AG20443 (cell line): ENCODE measurements around the gene TRIO.
"Not testable (repeated sequence)": the region's sequence is repeated elsewhere in the genome, so short reads cannot be mapped to it uniquely, and the experiment has no call there.

ENCODE experiments used
- DNase-seq: peaks from one replicate; pipeline ENCODE4 v3.0.0; 2012; ENCODE audit warnings: low spot score, mixed read lengths

Gene TRIO

DNA sequence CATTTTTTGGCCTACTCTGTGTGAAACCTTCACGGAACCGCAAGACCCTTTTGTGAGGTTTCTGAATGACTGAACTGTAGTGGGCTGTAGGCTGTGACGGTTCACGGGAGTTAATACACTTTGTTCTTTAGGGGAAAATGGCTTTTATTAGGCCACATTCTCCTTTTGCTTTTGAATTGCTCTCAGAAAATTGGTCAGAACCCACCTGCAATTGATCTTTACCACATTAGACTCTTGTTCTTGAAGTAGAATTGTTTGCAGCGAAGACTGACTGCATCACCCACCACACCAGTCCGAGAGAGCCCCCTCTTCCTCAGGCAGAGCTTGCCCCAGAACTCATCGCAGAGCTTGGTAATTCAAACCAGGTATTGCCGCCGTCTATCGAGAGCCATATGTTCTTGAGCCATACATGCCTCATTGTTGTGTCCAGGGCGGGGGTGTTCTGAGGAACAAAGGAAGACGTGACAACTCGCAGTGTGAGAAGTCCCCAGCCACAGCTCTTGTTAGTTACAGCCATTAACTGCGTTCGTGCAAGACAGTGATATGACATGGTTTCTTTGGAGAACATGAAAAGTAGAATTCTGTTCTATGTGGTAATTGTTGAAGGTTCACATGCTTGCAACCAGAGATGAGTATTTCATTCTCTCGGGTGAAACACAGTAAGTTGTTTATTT is 272.0 kb downstream of the TRIO start:
- no peak for DNase-seq

DNA sequence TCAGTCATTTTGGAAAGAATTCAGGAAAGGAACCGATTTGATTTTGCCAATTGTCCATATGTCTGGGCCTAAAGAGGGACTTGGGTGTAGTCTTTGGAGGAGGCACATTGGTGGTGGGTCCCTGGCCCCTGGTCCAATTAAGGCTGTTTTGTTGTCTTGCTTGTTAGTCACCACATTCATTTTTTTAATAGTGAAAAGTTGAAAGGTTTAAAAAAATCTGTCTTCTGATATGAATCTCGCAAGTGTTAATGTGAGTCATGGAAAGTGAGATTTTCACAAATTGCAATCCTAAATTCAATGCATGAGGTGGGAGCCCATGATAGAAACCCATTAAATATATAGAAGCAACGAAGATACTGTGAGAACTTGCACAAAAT is 272.5 kb downstream of the TRIO start:
- no peak for DNase-seq

DNA sequence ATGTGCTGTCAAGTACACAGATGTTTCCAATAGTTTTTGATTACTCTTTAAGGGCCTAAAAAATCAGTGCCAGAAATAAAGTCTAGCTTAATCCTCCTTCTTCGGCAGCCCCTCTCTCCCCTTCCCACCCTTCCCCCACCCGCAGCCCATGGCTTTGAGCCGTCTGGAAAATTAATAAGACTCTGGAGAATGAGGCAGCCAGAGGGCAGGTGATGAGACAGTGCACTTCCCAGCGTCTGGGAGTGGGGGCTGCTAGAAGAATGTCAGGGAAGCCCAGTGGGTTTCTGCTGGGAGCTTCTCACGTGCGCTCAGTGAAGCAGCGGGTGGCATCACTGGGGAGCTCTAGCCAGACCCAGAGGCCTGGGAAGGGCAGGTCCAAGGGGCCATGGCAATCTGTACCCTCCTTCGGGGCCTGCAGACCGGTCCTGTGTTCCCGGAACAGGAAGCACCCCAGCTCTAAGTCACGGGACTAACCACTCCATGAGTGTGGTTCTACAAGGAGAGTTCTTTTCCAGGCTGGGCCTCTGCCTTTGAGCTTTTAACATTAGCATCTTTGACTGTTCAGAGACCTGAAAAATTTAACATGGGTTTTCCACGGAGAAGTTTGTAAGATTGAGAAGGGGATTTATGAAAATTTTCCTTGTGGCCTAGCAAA is 273.6 kb downstream of the TRIO start:
- no peak for DNase-seq

DNA sequence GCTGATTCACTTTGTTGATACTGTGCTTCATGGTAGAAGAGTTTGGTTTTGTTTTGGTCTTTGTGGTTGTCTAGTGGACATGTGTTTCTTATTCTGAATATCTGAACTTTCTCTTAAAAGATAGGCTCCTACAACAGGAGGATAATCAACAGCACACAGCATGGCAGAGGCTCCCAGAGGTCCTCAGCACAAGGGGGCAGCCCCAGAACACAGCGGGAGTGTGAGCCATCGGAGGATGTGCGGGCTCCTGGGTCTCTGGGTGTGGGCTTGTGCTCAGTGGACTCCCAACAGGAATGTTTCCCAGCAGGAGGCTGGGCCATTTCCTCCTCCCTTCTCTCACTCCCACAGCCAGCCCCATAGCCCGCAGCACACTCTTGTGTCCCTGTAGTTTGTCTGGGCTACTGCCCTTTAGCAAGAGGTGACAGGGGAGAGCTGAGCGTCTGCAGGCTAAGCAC is 274.2 kb downstream of the TRIO start:
- DNase-seq, result peak; percentile 60

DNA sequence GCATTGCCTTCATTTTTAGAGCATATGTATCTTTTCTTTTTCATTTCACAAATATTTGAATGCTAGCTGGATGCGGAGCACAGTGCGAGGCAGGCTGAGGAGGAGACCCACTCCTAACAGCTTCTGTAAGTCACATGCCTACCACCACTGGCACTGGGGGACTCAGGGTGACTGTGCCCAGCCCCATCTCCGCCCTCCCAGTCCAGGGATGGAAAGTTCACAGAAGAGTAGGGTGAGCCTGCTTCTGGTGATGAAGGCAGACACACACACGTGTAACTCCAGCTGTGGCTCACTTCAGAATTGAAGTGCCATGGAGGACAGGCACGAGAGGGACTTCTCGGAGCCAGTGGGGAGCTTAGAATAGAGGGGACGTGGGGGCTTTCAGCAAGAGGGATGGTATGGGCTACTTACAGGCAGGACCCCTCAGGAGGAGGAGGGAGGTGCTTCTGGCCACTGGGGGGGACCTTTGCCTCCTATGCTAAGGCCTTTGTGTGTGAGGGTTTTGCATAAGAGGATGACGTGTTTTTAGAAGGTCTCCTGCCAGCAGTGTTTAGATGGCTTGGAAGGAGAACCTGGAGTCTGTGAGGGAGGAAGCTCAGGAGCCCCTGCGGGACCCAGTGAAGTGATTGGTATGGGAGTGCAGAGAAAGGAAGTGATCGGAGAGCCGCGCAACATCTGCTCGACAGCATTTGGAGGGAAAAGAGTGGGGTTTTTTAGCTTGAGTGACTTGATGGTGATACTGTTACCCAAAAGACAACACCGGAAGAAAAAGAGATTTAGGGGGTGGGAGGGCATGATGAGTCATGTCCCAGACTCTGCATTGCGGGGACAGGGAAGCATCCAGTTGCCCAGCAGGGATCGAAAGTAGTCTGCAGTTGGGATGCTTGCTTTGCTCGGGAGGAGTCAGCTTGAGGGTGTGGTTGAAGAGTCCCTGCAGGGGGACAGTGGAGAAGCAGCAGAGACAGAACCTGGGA is 274.9 kb downstream of the TRIO start:
- DNase-seq, result no peak

DNA sequence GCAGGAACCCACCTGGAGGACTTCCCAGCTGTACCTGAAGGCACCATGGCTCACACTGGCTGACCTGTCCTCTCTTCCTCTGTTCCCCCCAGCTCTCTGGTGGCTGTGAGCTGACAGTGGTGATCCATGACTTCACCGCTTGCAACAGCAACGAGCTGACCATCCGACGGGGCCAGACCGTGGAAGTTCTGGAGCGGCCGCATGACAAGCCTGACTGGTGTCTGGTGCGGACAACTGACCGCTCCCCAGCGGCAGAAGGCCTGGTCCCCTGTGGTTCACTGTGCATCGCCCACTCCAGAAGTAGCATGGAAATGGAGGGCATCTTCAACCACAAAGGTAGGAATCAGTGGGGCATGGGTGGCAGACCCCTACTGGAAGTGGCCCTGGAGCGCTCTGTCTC is 276.5 kb downstream of the TRIO start:
- no peak for DNase-seq

DNA sequence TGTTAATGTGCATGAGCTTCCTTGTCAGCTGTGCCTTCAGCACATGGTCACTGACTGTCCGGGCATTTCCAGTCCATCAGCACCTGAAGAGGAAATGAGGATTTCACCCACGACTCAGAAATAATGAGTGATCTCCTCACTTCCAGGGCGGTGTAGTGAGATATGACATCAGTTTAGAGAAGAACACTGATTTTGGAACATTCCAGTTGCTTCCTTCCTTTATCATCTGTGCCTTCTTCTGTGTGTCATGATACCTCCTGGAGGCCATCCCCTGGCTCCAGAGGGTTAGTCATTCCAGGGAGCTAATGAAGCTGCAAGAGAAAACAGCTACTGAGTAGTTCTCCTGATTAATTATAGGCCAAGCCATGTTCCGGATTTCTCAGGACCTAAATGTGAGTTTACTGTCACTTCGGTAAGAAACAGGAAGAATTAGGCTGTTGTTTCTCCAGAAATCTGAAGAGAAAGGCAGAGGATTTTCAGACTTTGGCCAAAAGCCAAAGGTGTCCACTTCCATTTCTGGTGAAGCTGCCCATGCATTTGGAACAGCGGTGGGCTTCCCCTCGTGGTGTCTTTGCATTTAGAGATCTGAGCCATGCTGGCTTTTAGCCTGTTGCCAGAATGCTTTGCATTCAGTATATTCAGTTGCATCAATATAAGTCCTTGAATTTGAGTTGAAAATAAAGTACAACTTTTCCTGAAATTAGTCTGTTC is 277.1 kb downstream of the TRIO start:
- DNase-seq, result peak; percentile 40

DNA sequence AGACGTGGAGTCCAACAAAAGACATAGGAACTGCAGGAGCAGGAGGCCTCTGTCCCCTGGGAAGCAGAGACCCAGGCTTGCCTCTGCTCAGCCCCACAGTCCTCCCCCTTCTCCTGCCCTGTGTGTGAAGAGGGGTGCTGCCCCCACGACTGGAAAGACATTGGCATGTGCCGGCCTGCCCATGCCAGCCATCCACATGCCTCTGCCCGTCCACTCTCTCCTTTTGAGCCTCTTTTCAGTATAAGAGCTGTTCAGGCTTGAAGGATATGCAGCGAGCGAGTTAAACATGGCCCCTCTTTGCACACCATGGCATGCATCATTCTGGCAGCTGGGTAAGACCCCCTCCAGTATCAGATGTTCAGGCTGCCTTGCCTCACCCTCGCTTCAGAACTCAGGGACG is 278.7 kb downstream of the TRIO start:
- no peak for DNase-seq

DNA sequence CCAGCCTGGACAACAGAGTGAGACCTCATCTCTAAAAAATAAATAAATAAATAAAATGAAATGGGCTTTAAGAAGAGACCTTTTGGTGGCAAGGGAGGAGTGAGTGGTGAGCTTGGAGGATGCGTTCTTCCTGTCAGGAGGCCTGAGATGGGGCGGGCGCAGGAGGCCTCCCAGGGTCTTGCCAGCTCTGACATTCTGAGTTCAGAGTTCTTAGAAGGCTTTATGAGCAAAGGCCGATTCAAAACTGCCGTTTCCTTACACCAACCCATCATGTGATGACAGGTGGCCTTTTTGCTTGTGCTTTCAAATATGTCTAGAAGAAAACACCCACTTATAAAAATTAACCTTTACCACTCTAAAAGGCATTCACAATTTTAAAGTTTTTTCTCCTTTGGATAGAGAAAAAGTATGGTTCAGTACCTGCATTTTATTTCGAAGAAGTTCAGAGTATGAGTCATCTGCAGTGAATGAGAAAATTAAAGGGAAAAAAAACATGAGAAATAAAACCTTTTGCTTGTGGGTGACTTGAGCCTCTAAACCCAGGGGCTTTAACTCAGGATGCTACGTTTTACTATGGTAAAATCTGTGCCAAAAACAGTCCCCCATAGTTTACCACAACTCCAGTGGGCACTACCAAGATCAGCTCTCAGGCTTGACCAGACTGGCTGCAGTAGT is 281.0 kb downstream of the TRIO start:
- no peak for DNase-seq

DNA sequence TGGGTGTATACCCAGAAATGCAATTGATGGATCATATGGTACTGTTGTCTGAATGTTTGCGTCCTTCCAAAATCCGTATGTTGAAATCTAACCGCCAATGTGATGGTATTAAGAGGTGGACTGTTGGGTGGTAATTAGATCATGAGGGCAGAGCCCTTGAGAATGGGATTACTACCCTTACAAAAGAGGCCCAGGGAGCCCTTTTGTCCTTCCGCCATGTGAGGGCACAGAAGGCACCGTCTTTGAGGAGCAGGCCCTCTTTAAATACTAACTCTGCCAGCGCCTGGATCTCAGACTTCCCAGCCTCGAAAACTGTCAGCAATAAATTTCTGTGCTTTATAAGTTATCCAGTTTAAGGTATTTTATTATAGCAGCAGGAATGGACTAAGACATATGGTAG is 282.4 kb downstream of the TRIO start:
- DNase-seq, result no peak

DNA sequence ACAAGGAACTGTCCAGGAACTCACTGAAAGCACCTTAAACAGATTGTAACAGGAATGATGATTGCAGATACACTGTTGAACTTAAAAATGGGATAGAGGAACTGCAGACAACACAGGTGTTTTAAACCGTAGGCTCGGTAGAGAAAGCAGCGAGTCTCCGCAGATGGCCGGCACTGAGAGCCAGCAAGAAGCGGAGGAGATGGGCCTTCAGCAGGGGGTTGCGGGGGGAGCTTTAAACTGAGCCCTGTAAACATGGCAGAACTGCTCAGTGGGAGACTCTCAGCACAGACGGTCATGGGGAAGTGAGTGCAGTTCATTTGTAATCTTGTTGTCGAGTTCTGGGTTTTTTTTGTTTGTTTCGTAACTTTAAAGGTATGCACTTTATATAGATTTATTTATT is 283.4 kb downstream of the TRIO start:
- no peak for DNase-seq

DNA sequence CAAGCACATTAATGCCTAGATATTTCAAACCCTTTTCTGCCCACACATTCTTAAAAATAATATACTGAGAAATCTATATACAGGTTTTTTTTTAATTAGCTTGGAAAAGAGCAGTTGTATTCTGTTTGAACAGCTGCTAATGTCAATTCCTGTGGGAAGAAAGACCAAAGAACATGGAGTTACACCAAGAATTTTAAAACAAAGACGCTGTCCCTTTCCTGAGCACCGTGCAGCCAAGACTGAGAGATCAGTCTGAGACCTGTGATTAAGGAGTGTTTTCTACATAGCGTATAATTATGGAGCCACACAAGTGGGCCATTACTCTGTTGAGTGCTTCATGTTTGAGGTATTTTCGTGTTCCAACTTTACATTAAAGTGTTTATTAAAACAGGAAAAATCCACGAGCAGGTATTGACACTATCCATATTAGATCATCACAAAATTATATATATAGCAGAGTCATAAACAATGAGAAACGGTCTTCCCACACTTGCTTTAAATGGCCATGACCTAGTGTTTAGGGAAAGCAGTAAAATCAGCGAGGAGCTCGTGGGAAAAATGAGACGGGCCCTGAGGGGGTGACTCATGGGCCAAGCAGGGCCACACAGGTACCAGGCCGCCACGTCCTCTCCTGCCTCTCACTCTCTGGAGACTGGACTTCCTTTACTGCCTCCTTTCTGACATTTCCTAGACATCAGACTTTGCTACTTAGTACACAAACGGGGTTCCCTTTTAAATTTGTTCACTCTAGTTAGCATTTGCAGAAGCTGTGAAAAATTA is 285.4 kb downstream of the TRIO start:
- DNase-seq, result peak; percentile 44

DNA sequence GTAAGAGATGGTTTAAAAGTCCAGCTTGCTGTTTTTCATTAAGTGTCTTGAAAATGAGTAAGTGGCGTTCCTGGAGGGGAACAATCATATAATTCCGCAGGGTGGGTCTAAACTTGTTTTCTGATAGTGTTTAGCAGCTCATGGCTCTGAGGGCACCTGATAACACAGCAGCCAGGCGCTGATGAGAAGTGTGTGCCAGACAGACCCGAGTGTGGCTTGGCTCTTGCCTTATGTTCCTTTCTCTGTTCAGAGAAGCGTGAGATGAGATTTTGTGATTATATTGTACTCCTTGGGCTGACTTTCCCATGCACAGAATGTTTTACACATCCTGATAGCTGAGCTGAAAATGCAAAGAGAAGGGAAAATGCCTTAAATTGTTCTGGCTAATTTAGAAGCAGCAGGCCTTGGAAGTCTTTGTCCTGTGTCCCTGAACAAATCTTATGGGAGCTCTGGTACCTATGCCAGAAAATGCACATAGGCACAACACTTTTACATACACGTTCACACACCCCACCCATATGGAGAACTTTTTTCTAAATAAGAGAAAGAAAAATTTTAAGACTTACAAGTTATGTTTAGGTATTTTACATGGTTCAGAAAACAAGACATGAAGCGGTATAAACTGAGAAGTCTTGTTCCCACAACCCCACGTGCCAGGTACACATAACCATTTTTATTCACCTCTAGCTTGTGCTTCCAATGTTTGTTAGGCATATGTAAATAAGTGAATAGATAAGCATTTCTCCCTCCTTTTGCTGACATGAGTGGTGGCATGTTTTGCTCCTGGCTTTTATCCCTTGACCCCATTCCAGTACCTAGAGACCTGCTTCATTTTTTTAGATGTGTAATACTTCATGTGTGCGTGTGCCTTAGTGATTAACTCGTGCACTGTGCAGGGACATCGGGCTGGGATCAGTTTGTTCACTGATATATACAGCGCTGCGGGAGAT is 286.2 kb downstream of the TRIO start:
- DNase-seq, result no peak

DNA sequence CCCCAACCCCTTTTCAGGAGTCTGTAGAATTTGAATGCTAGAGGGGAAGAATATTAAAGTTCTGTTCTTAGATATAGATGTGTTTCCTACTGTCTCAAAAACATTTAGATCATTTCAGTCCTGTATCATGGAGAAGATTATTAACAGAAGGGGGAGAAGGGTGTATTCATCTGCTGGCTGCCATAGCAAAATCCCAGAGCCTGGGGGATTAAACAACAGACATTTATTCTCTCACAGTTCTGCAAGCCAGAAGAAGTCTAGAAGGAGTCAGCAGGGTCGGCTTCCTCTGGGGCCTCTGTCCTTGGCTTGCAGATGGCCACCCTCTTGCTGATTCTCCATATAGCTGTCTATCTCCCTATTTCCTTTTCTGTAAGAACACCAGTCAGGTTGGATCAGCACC is 288.4 kb downstream of the TRIO start:
- no peak for DNase-seq

DNA sequence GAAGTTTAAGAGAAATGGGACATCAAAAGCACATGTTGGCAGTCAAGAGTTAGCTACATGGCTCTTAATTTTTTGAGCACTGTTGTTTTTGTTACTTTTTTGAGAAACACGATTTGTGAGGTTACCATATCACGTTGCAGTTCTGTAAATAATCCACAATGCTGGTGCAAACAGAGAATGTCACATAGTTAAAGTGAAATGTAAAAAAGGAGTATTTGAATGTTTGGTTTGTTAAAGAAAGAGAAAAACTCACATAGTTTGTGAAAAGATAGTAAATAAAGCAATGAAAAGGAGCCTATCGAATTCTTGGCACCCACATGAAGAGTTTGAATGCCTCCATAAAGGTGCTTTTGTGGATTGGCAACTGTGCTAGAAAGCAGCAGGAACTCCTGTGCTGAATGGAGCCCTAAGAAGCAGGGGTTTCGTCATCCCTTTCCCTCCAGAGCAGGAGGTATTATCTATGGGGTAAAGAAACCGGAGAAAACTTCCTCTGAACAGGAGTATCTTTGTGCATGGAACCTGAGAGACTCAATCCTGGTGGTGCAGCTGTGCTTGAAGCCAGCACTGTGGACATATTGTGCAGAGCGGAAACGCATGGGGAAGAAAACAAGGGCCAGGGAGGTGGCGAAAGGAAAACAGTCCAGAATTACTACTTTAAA is 289.9 kb downstream of the TRIO start:
- no peak for DNase-seq

DNA sequence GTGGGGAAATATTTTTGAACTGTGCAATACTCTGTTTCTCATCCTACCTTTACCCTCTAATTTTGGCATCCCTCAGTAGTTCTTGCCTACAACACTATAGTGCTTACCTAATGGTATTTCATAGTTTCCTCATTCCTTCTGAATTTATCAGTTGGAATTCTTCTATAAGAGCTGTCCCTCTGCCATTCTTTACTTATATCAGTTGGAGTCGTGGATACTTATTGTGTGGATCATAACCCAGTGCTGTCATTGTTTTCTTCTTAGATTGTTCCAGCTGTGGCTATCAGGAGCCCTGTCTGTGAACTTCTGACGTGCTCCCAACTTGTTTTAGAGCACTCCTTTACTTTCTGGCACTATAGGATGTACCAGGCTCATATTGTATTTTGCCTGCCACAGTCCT is 292.3 kb downstream of the TRIO start:
- DNase-seq, result no peak

DNA sequence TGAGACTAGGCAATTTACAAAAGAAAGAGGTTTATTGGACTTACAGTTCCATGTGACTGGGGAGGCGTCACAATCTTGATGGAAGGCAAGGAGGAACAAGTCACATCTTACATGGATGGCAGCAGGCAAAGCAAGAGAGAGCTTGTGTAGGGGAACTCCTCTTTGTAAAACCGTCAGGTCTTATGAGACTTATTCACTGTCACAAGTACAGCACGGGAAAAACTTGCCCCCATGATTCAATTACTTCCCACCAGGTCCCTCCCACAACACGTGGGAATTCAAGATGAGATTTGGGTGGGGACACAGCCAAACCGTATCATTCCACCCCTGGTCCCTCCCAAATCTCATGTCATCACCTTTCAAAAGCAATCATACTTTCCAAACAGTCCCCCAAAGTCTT is 293.0 kb downstream of the TRIO start:
- DNase-seq, result not testable (repeated sequence)

DNA sequence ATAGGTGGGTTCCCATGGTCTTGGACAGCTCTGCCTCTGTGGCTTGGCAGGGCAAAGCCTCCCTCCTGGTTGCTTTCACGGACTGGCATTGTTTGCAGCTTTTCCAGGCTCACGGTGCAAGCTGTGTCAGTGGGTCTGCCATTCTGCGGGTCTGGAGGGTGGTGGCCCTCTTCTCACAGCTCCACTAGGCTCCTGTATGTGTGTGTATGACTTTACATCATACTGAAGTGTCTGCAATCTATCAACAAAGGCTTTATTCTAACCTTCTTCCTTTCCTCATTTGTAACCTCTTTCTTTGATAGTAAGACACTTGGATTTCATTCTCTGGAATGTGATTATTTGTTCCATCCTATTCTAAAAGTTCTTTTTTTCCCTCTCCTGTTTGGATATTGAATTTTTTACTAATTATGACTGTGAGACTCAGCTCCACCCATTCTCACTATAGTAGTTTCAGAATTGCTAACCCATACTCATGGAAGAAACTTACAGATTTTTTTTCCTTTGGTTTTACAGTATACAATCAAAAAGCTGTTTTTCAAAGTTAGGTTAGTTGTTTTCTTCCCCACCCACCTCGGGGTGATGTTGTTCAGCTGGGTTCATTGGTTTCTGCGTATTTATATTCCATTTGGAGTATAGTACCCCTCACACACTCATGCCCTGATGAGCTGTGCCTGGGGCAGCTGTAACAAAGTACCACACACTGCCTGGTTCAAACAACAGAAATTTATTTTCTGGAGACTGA is 293.8 kb downstream of the TRIO start:
- DNase-seq, result no peak
